GM12878 (cell line): ENCODE results near the gene DIRAS1. TPM values are rescaled to one million over a fixed set of nuclear protein-coding genes. Genes with fewer than 3 reads are reported as not detected.

ENCODE experiments used
- ATAC-seq: fragments of 200-7000 bp; cut with Tn5 transposase; 3 replicates; pipeline ENCODE4 v1.9.1; 2020; ENCODE audit warnings: mild to moderate bottlenecking, moderate library complexity
- BruUV-seq: library from RNA; stranded (reverse); fragments of 400-500 nt; replicated peaks from 2 replicates; lab custom pipeline; 2021; lab: Mats Ljungman, UMichigan
- CTCF ChIA-PET: fragments of 300-600 bp; sonication (Branson Sonifier 250); formaldehyde crosslinking; extraction: SDS; loops from one replicate; lab custom pipeline; 2021; ENCODE audit warnings: inconsistent platforms; lab: Yijun Ruan, JAX
- POLR2A ChIA-PET: fragments of 350-600 bp; formaldehyde crosslinking; extraction: SDS; loops from one replicate; lab custom pipeline; 2021; ENCODE audit warnings: inconsistent platforms; lab: Charles Lee
- RAD21 ChIA-PET: fragments of 300-600 bp; sonication (Branson Sonifier 250); formaldehyde crosslinking; loops from one replicate; lab custom pipeline; 2023; ENCODE audit warnings: antibody characterized with exemption; ENCODE audit not compliant: unreplicated experiment; lab: Charles Lee
- SMC1A ChIA-PET: fragments of 300-600 bp; sonication (Branson Sonifier 250); formaldehyde crosslinking; loops from one replicate; lab custom pipeline; 2023; ENCODE audit not compliant: unreplicated experiment, uncharacterized antibody; lab: Charles Lee
- DNase-seq: peaks from one replicate; pipeline ENCODE4 v3.0.0-alpha.2; 2011; ENCODE audit warnings: low read depth, low spot score
- FAIRE-seq: peaks from 3 replicates; lab custom pipeline; 2011; peaks lifted over from hg19 to GRCh38; lab: Jason Lieb, UNC
- H2AFZ ChIP-seq: 2 replicates; pipeline ENCODE4 v1.6.0; 2011; ENCODE audit warnings: low read depth, low read length, control low read depth; ENCODE audit not compliant: control insufficient read depth
- H3K27ac ChIP-seq: 2 replicates; pipeline ENCODE4 v1.5.1; 2011; ENCODE audit warnings: control low read depth; ENCODE audit not compliant: control insufficient read depth, insufficient read depth
- H3K27me3 ChIP-seq, 2 experiments: replicated peaks in 1 of 2; 2 replicates each; pipeline versions ENCODE4 v1.6.0 to v1.6.1; 2011; ENCODE audit warnings: low read length in 1 of 2; ENCODE audit not compliant: control insufficient read depth in 2 of 2, insufficient read depth in 2 of 2
- H3K36me3 ChIP-seq, 2 experiments: 2 replicates each; pipeline ENCODE4 v1.5.1; 2011; ENCODE audit warnings: low read length in 1 of 2; ENCODE audit not compliant: control insufficient read depth in 2 of 2, insufficient read depth in 2 of 2
- H3K4me1 ChIP-seq: 2 replicates; pipeline ENCODE4 v1.6.1; 2011; ENCODE audit warnings: mild to moderate bottlenecking, low read length, moderate library complexity, mixed read lengths; ENCODE audit not compliant: control insufficient read depth, insufficient read depth
- H3K4me2 ChIP-seq: 2 replicates; pipeline ENCODE4 v1.6.0; 2011; ENCODE audit warnings: control low read depth; ENCODE audit not compliant: control insufficient read depth, insufficient read depth
- H3K4me3 ChIP-seq: fragments of 200-600 bp; sonication (generic); 2 replicates; pipeline ENCODE4 v1.5.1; 2016
- H3K79me2 ChIP-seq: 2 replicates; pipeline ENCODE4 v1.6.0; 2011; ENCODE audit warnings: low read length; ENCODE audit not compliant: control insufficient read depth, insufficient read depth
- H3K9ac ChIP-seq: 2 replicates; pipeline ENCODE4 v1.8.0; 2011; ENCODE audit warnings: low read length, control low read depth, mixed read lengths; ENCODE audit not compliant: control insufficient read depth, insufficient read depth
- H3K9me3 ChIP-seq: replicated peaks from 3 replicates; pipeline ENCODE4 v1.5.1; 2011; ENCODE audit warnings: mild to moderate bottlenecking, low read length; ENCODE audit not compliant: control insufficient read depth, insufficient read depth
- H4K20me1 ChIP-seq: 2 replicates; pipeline ENCODE4 v1.6.0; 2011; ENCODE audit not compliant: control insufficient read depth, insufficient read depth
- BRCA1 ChIP-seq: IDR thresholded peaks from 2 replicates; pipeline ENCODE4 v1.6.1; 2011; ENCODE audit warnings: low read depth, low read length, improper control_type of control experiment
- CBFB ChIP-seq: IDR thresholded peaks from 2 replicates; pipeline ENCODE4 v1.6.1; 2016; ENCODE audit warnings: antibody characterized with exemption, low read depth
- CBX3 ChIP-seq: fragments of 200-600 bp; sonication (generic); IDR thresholded peaks from 2 replicates; pipeline ENCODE4 v1.6.1; 2016; ENCODE audit warnings: low read depth, borderline replicate concordance
- NFXL1 ChIP-seq: fragments of 450-650 bp; IDR thresholded peaks from 2 replicates; pipeline ENCODE4 v1.6.1; 2017; ENCODE audit warnings: antibody characterized with exemption, mild to moderate bottlenecking, borderline replicate concordance
- RAD51 ChIP-seq: fragments of 450-650 bp; IDR thresholded peaks from 2 replicates; pipeline ENCODE4 v1.6.1; 2016; ENCODE audit warnings: moderate library complexity, mild to moderate bottlenecking, inconsistent platforms
- RBBP5 ChIP-seq: fragments of 200-600 bp; sonication (generic); conservative IDR thresholded peaks from 2 replicates; pipeline ENCODE4 v1.6.1; 2016
- REST ChIP-seq: IDR thresholded peaks from 2 replicates; pipeline ENCODE4 v1.6.1; 2012; ENCODE audit warnings: mild to moderate bottlenecking, low read depth, low read length
- SRF ChIP-seq, 2 experiments: IDR thresholded peaks; 2 replicates each; pipeline ENCODE4 v1.6.1; 2011; ENCODE audit warnings: low read depth in 2 of 2, low read length in 2 of 2, mild to moderate bottlenecking in 1 of 2, moderate library complexity in 1 of 2
- TCF12 ChIP-seq: IDR thresholded peaks from 2 replicates; pipeline ENCODE4 v1.6.1; 2011; ENCODE audit warnings: low read depth, mild to moderate bottlenecking, low read length
- ZNF24 ChIP-seq: fragments of 450-650 bp; IDR thresholded peaks from 2 replicates; pipeline ENCODE4 v1.6.1; 2017; ENCODE audit warnings: antibody characterized with exemption, mild to moderate bottlenecking
- ZSCAN29 ChIP-seq: fragments of 450-650 bp; IDR thresholded peaks from 2 replicates; pipeline ENCODE4 v1.6.1; 2017; ENCODE audit warnings: mild to moderate bottlenecking, moderate library complexity
- WGBS: methylation state at CpG from one replicate; pipeline ENCODE4 v1.1.6; 2016; ENCODE audit warnings: low lambda C conversion rate; ENCODE audit not compliant: insufficient replicate concordance, insufficient coverage; ENCODE audit errors: missing lambda C conversion rate; 5-methylcytosine and 5-hydroxymethylcytosine counted together
- in situ Hi-C: fragments of 300-500 bp; cut with MboI; formaldehyde crosslinking; loops from 9 replicates; pipeline ENCODE4 v1.14.3; 2018; ENCODE audit warnings: mixed read lengths
- intact Hi-C: fragments of 100-400 bp; cut with micrococcal nuclease; formaldehyde crosslinking; loops from one replicate; pipeline ENCODE4 v1.14.2; 2022; ENCODE audit not compliant: unreplicated experiment
- polyA plus RNA-seq, 11 experiments: library from polyadenylated mRNA; depleted of rRNA in 4 of 11; unstranded in 6 of 11; stranded (reverse) in 5 of 11; fragments of >200 nt; fragmentation: Nextera tagmentation in 4 of 11; fragmentation: Illumina TruSeq in 1 of 11; extraction: Ambion mirVana in 4 of 11; extraction: Trizol in 1 of 11; gene quantifications; 1 replicate in 1 of 11; 2 replicates in 10 of 11; pipeline versions ENCODE4 v1.2.1 to v1.2.3, GENCODE V29; 2011 to 2016; ENCODE audit warnings: inconsistent platforms in 2 of 11, missing spikeins in 2 of 11, low read depth in 1 of 11
- total RNA-seq, 4 experiments: library from RNA; depleted of rRNA in 3 of 4; stranded (reverse); fragments of >200 nt in 3 of 4; fragmentation: Illumina TruSeq in 1 of 4; extraction: Trizol in 1 of 4; gene quantifications; 2 replicates each; pipeline versions ENCODE4 v1.2.1 to v1.2.3, GENCODE V29; 2013 to 2021
- TF ChIP-seq, protein P1 (sequence below): fragments of 450-650 bp; IDR thresholded peaks from 2 replicates; pipeline ENCODE4 v1.6.1; 2017; ENCODE audit warnings: mild to moderate bottlenecking
- TF ChIP-seq, protein P2 (sequence below): fragments of 450-650 bp; formaldehyde crosslinking; IDR thresholded peaks from 2 replicates; pipeline ENCODE4 v1.4.0; 2020; ENCODE audit warnings: mild to moderate bottlenecking, moderate library complexity
- TF ChIP-seq, protein P3 (sequence below): IDR thresholded peaks from 2 replicates; pipeline ENCODE4 v1.6.1; 2012; ENCODE audit warnings: low read depth, low read length, improper control_type of control experiment

The DIRAS1 gene
- total and polyA plus RNA-seq, 10 of the 15 experiments (the other 5 are each of a cell fraction or from before 2014, with no cell fraction given) = 0.04 to 0.18 (median 0.08) TPM; not detected in 3

GRCh38 chr19:2706251-2706650 lies 14.9 kb downstream of the DIRAS1 start:
- no peak for TF ChIP-seq CBFB
- no peak for TF ChIP-seq RBBP5
- no peak for TF ChIP-seq CBX3
- no peak for TF ChIP-seq SRF (IDR thresholded peaks at IDR 0.05; ENCODE audit: low read depth in 2 of 2, low read length in 2 of 2)
- no peak for TF ChIP-seq TCF12
- TF ChIP-seq ZNF24 = no peak
- TF ChIP-seq, protein P1, sequence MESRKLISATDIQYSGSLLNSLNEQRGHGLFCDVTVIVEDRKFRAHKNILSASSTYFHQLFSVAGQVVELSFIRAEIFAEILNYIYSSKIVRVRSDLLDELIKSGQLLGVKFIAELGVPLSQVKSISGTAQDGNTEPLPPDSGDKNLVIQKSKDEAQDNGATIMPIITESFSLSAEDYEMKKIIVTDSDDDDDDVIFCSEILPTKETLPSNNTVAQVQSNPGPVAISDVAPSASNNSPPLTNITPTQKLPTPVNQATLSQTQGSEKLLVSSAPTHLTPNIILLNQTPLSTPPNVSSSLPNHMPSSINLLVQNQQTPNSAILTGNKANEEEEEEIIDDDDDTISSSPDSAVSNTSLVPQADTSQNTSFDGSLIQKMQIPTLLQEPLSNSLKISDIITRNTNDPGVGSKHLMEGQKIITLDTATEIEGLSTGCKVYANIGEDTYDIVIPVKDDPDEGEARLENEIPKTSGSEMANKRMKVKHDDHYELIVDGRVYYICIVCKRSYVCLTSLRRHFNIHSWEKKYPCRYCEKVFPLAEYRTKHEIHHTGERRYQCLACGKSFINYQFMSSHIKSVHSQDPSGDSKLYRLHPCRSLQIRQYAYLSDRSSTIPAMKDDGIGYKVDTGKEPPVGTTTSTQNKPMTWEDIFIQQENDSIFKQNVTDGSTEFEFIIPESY = no peak
- no peak for TF ChIP-seq NFXL1
- no peak for TF ChIP-seq RAD51
- TF ChIP-seq BRCA1 = no peak
- TF ChIP-seq, protein P2, sequence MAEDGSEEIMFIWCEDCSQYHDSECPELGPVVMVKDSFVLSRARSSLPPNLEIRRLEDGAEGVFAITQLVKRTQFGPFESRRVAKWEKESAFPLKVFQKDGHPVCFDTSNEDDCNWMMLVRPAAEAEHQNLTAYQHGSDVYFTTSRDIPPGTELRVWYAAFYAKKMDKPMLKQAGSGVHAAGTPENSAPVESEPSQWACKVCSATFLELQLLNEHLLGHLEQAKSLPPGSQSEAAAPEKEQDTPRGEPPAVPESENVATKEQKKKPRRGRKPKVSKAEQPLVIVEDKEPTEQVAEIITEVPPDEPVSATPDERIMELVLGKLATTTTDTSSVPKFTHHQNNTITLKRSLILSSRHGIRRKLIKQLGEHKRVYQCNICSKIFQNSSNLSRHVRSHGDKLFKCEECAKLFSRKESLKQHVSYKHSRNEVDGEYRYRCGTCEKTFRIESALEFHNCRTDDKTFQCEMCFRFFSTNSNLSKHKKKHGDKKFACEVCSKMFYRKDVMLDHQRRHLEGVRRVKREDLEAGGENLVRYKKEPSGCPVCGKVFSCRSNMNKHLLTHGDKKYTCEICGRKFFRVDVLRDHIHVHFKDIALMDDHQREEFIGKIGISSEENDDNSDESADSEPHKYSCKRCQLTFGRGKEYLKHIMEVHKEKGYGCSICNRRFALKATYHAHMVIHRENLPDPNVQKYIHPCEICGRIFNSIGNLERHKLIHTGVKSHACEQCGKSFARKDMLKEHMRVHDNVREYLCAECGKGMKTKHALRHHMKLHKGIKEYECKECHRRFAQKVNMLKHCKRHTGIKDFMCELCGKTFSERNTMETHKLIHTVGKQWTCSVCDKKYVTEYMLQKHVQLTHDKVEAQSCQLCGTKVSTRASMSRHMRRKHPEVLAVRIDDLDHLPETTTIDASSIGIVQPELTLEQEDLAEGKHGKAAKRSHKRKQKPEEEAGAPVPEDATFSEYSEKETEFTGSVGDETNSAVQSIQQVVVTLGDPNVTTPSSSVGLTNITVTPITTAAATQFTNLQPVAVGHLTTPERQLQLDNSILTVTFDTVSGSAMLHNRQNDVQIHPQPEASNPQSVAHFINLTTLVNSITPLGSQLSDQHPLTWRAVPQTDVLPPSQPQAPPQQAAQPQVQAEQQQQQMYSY (CRISPR knock-in tag) = no peak
- TF ChIP-seq, protein P3, sequence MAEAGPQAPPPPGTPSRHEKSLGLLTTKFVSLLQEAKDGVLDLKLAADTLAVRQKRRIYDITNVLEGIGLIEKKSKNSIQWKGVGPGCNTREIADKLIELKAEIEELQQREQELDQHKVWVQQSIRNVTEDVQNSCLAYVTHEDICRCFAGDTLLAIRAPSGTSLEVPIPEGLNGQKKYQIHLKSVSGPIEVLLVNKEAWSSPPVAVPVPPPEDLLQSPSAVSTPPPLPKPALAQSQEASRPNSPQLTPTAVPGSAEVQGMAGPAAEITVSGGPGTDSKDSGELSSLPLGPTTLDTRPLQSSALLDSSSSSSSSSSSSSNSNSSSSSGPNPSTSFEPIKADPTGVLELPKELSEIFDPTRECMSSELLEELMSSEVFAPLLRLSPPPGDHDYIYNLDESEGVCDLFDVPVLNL = no peak
- TF ChIP-seq ZSCAN29 = no peak
- TF ChIP-seq REST = no peak
- no peak overlapping the region for H2AFZ ChIP-seq
- SMC1A ChIA-PET = no interaction called here
- H3K27ac ChIP-seq = no peak overlapping the region
- no peak overlapping the region for H3K9ac ChIP-seq
- no peak overlapping the region for H3K4me3 ChIP-seq
- BruUV-seq = no TSS peak
- POLR2A ChIA-PET = no interaction called here
- DNase-seq (no peak), FAIRE-seq (no peak), ATAC-seq (no peak)
- 91% methylated on average over 5 of the region's 5 CpGs for WGBS
- CTCF ChIA-PET = no interaction called here
- H3K79me2 ChIP-seq = peaks cover 12% of the 10 kb centered on the region
- no peaks in the 10 kb centered on the region for H3K27me3 ChIP-seq
- intact Hi-C loops = no loop called here
- in situ Hi-C loops = no loop called here
- no peaks in the 10 kb centered on the region; the same call in 2 of the 3 replicates for H3K9me3 ChIP-seq
- H3K4me2 ChIP-seq = no peak overlapping the region
- peaks cover 12% of the 10 kb centered on the region for H3K4me1 ChIP-seq
- no peaks in the 10 kb centered on the region for H3K36me3 ChIP-seq
- RAD21 ChIA-PET = no interaction called here
- no peaks in the 10 kb centered on the region for H4K20me1 ChIP-seq
